H9 (cell line): ENCODE data around the gene SARNP. TPM values are rescaled to one million over a fixed set of nuclear protein-coding genes. Genes with fewer than 3 reads are reported as not detected.

Source experiments
- DNase-seq: peaks from one replicate; pipeline ENCODE4 v3.0.0-alpha.2; 2017
- H2AFZ ChIP-seq: one replicate; pipeline ENCODE4 v1.6.1; 2013; ENCODE audit warnings: mild to moderate bottlenecking, low read length, control low read depth, moderate library complexity
- H2AK5ac ChIP-seq: 2 replicates; pipeline ENCODE4 v1.6.1; 2013; ENCODE audit warnings: low read length, control low read depth, mixed read lengths; ENCODE audit not compliant: insufficient read length
- H2BK120ac ChIP-seq: one replicate; pipeline ENCODE4 v1.6.1; 2013; ENCODE audit warnings: low read depth, mild to moderate bottlenecking, low read length, control low read depth, inconsistent platforms; ENCODE audit not compliant: poor library complexity, severe bottlenecking
- H2BK12ac ChIP-seq: 2 replicates; pipeline ENCODE4 v1.6.1; 2013; ENCODE audit warnings: low read length, control low read depth, mixed read lengths, low read depth; ENCODE audit not compliant: insufficient read length
- H2BK15ac ChIP-seq: 2 replicates; pipeline ENCODE4 v1.6.1; 2013; ENCODE audit warnings: low read depth, low read length, control low read depth
- H2BK20ac ChIP-seq: one replicate; pipeline ENCODE4 v1.6.1; 2013; ENCODE audit warnings: low read depth, mild to moderate bottlenecking, low read length, control low read depth, inconsistent platforms; ENCODE audit not compliant: poor library complexity, severe bottlenecking
- H2BK5ac ChIP-seq: 2 replicates; pipeline ENCODE4 v1.6.1; 2013; ENCODE audit warnings: low read length, control low read depth, mixed read lengths; ENCODE audit not compliant: insufficient read length
- H3K14ac ChIP-seq: 2 replicates; pipeline ENCODE4 v1.6.1; 2013; ENCODE audit warnings: low read length, control low read depth; ENCODE audit not compliant: insufficient read depth
- H3K18ac ChIP-seq: 2 replicates; pipeline ENCODE4 v1.6.1; 2013; ENCODE audit warnings: low read depth, mild to moderate bottlenecking, mixed read lengths, low read length, control low read depth; ENCODE audit not compliant: insufficient read length
- H3K23ac ChIP-seq: 2 replicates; pipeline ENCODE4 v1.6.1; 2013; ENCODE audit warnings: low read length, control low read depth, mixed read lengths, low read depth; ENCODE audit not compliant: insufficient read length
- H3K23me2 ChIP-seq: 2 replicates; pipeline ENCODE4 v1.6.1; 2013; ENCODE audit warnings: low read depth, mild to moderate bottlenecking, mixed read lengths, low read length, control low read depth; ENCODE audit not compliant: insufficient read length, poor library complexity, severe bottlenecking
- H3K27ac ChIP-seq: 2 replicates; pipeline ENCODE4 v1.5.1; 2013; ENCODE audit warnings: low read length, control low read depth, mixed read lengths, low read depth; ENCODE audit not compliant: insufficient read length
- H3K27me3 ChIP-seq: 2 replicates; pipeline ENCODE4 v1.6.1; 2013; ENCODE audit warnings: low read length, control low read depth, inconsistent platforms; ENCODE audit not compliant: insufficient read depth
- H3K4ac ChIP-seq: 2 replicates; pipeline ENCODE4 v1.6.1; 2013; ENCODE audit warnings: low read depth, mild to moderate bottlenecking, control low read depth, inconsistent platforms, low read length, moderate library complexity
- H3K4me1 ChIP-seq: 2 replicates; pipeline ENCODE4 v1.6.1; 2013; ENCODE audit warnings: low read length, control low read depth, inconsistent platforms; ENCODE audit not compliant: insufficient read depth
- H3K4me2 ChIP-seq: 2 replicates; pipeline ENCODE4 v1.6.1; 2013; ENCODE audit warnings: low read length, control low read depth, mixed read lengths; ENCODE audit not compliant: insufficient read length, insufficient read depth
- H3K56ac ChIP-seq: 2 replicates; pipeline ENCODE4 v1.6.1; 2013; ENCODE audit warnings: low read depth, mild to moderate bottlenecking, mixed read lengths, low read length, control low read depth; ENCODE audit not compliant: insufficient read length
- H3K79me1 ChIP-seq: 2 replicates; pipeline ENCODE4 v1.6.1; 2013; ENCODE audit warnings: low read depth, mild to moderate bottlenecking, moderate library complexity, low read length, control low read depth, inconsistent platforms; ENCODE audit not compliant: insufficient read depth, poor library complexity, severe bottlenecking
- H3K79me2 ChIP-seq: 2 replicates; pipeline ENCODE4 v1.6.1; 2013; ENCODE audit warnings: low read length, control low read depth, inconsistent platforms; ENCODE audit not compliant: insufficient read depth
- H3K9ac ChIP-seq: 2 replicates; pipeline ENCODE4 v1.6.1; 2013; ENCODE audit warnings: low read length, control low read depth, mixed read lengths; ENCODE audit not compliant: insufficient read length; ENCODE audit errors: extremely low read depth
- H3K9me3 ChIP-seq: one replicate; pipeline ENCODE4 v1.6.1; 2013; ENCODE audit warnings: low read depth, low read length, inconsistent platforms; ENCODE audit not compliant: control insufficient read depth
- H3T11ph ChIP-seq: one replicate; pipeline ENCODE4 v1.6.1; 2013; ENCODE audit warnings: mild to moderate bottlenecking, low read length, control low read depth, inconsistent platforms
- H4K20me1 ChIP-seq: one replicate; pipeline ENCODE4 v1.6.1; 2013; ENCODE audit not compliant: control insufficient read depth, insufficient read length, insufficient read depth
- H4K5ac ChIP-seq: 2 replicates; pipeline ENCODE4 v1.6.1; 2013; ENCODE audit warnings: low read depth, mild to moderate bottlenecking, mixed read lengths, low read length, control low read depth; ENCODE audit not compliant: insufficient read length
- H4K8ac ChIP-seq: replicated peaks from 2 replicates; pipeline ENCODE4 v1.6.1; 2013; ENCODE audit warnings: low read length, control low read depth, mixed read lengths, low read depth; ENCODE audit not compliant: insufficient read length
- H4K91ac ChIP-seq: 2 replicates; pipeline ENCODE4 v1.6.1; 2013; ENCODE audit warnings: low read depth, mild to moderate bottlenecking, moderate library complexity, mixed read lengths, low read length, control low read depth; ENCODE audit not compliant: insufficient read length
- H3K27ac Mint-ChIP-seq, 3 experiments: 2 replicates in 2 of 3; 3 replicates in 1 of 3; pipeline ENCODE4 v1.8.0; 2020 to 2021; ENCODE audit warnings: mixed read lengths in 3 of 3, mild to moderate bottlenecking in 1 of 3, moderate library complexity in 1 of 3
- H3K27me3 Mint-ChIP-seq: 2 replicates; pipeline ENCODE4 v1.8.0; 2021; ENCODE audit warnings: low read depth, mild to moderate bottlenecking, moderate library complexity, mixed read lengths
- H3K36me3 Mint-ChIP-seq, 3 experiments: 2 replicates in 2 of 3; 3 replicates in 1 of 3; pipeline ENCODE4 v1.8.0; 2020 to 2021; ENCODE audit warnings: low read depth in 3 of 3, mixed read lengths in 3 of 3; ENCODE audit not compliant: insufficient read depth in 1 of 3
- H3K4me1 Mint-ChIP-seq, 2 experiments: 2 replicates each; pipeline ENCODE4 v1.8.0; 2020; ENCODE audit warnings: mixed read lengths in 2 of 2
- H3K4me3 Mint-ChIP-seq, 2 experiments: 2 replicates in 1 of 2; 3 replicates in 1 of 2; pipeline ENCODE4 v1.8.0; 2020 to 2021; ENCODE audit warnings: mild to moderate bottlenecking in 2 of 2, mixed read lengths in 2 of 2, moderate library complexity in 1 of 2
- H3K9me3 Mint-ChIP-seq, 2 experiments: 2 replicates in 1 of 2; 3 replicates in 1 of 2; pipeline ENCODE4 v1.8.0; 2020; ENCODE audit warnings: mild to moderate bottlenecking in 2 of 2, mixed read lengths in 2 of 2, moderate library complexity in 1 of 2
- WGBS: extraction: QIAGEN DNeasy Blood & Tissue Kit; methylation state at CpG from one replicate; pipeline ENCODE4 v1.1.7; 2013; ENCODE audit warnings: missing lambda C conversion rate, low lambda C conversion rate, mixed read lengths; ENCODE audit not compliant: insufficient read length; ENCODE audit errors: extremely low coverage; 5-methylcytosine and 5-hydroxymethylcytosine counted together
- total RNA-seq: library from RNA; stranded (reverse); gene quantifications from 2 replicates; pipeline ENCODE4 v1.2.1, GENCODE V29; 2021
- TF ChIP-seq, protein P1 (sequence below): fragments of 200-600 bp; sonication (generic); conservative IDR thresholded peaks from 3 replicates; pipeline ENCODE4 v1.8.0; 2021; ENCODE audit warnings: antibody characterized with exemption, mild to moderate bottlenecking

The SARNP gene
- total RNA-seq, 1 experiment from 2014 or later = 127 TPM

GRCh38 chr12:55715833-55716581 lies 101.5 kb downstream of the SARNP start, which contains the start of gene BLOC1S1:
Gene BLOC1S1, plus strand, starts transcription at chr12:55716046. Its CDS starts 6 bp downstream, at chr12:55716052.
- TF ChIP-seq, protein P1, sequence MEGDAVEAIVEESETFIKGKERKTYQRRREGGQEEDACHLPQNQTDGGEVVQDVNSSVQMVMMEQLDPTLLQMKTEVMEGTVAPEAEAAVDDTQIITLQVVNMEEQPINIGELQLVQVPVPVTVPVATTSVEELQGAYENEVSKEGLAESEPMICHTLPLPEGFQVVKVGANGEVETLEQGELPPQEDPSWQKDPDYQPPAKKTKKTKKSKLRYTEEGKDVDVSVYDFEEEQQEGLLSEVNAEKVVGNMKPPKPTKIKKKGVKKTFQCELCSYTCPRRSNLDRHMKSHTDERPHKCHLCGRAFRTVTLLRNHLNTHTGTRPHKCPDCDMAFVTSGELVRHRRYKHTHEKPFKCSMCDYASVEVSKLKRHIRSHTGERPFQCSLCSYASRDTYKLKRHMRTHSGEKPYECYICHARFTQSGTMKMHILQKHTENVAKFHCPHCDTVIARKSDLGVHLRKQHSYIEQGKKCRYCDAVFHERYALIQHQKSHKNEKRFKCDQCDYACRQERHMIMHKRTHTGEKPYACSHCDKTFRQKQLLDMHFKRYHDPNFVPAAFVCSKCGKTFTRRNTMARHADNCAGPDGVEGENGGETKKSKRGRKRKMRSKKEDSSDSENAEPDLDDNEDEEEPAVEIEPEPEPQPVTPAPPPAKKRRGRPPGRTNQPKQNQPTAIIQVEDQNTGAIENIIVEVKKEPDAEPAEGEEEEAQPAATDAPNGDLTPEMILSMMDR = no peak
- peak within 1 kb of the TSS; percentile 90 to 91 for H3K4me3 Mint-ChIP-seq
- H3K27me3 Mint-ChIP-seq = peaks cover 21% of the 10 kb centered on the region

More at GRCh38 chr12:55715833-55716581, 101.5 kb downstream of the SARNP start, which contains the start of gene BLOC1S1:
- H3K14ac ChIP-seq = no peak within 1 kb of the TSS
- no peak within 1 kb of the TSS for H2BK120ac ChIP-seq
- H4K8ac ChIP-seq = no peak within 1 kb of the TSS
- no CpG with 5 or more reads among the region's 42 CpGs for WGBS
- no peak within 1 kb of the TSS for H4K91ac ChIP-seq
- H3K9me3 Mint-ChIP-seq = peaks cover 0 to 3% of the 10 kb centered on the region in 2 experiments; a peak in 3 of 5 replicates
- peak within 1 kb of the TSS; percentile 70 to 96 (median 95); a peak in 6 of 7 replicates for H3K27ac Mint-ChIP-seq
- no peak within 1 kb of the TSS for H2BK5ac ChIP-seq
- H2BK15ac ChIP-seq = no peak within 1 kb of the TSS
- no peaks in the 10 kb centered on the region for H3K79me1 ChIP-seq
- peaks cover 9% of the 10 kb centered on the region for H3K23me2 ChIP-seq
- no peaks in the 10 kb centered on the region for H3K79me2 ChIP-seq
- H4K20me1 ChIP-seq = no peaks in the 10 kb centered on the region
- no peak within 1 kb of the TSS for H3K18ac ChIP-seq
- H3K9ac ChIP-seq = peak within 1 kb of the TSS; percentile 61
- no peaks in the 10 kb centered on the region; the same call in 1 of the 2 replicates for H3K27me3 ChIP-seq
- H3K56ac ChIP-seq = no peak within 1 kb of the TSS
- peaks cover 13% of the 10 kb centered on the region; the same call in 1 of the 2 replicates for H3K4me1 ChIP-seq
- peaks cover 0 to 8% (median 0%) of the 10 kb centered on the region in 3 experiments; a peak in 2 of 7 replicates for H3K36me3 Mint-ChIP-seq
- no peak within 1 kb of the TSS for H3K4ac ChIP-seq
- peak; percentile 96 for DNase-seq
- no peak within 1 kb of the TSS for H2BK12ac ChIP-seq
- no peak within 1 kb of the TSS for H3K23ac ChIP-seq
- no peak within 1 kb of the TSS for H4K5ac ChIP-seq
- H2AK5ac ChIP-seq = no peak within 1 kb of the TSS
- no peak within 1 kb of the TSS for H2BK20ac ChIP-seq
- H3K27ac ChIP-seq = no peak within 1 kb of the TSS
- H2AFZ ChIP-seq = no peak within 1 kb of the TSS
- H3K4me1 Mint-ChIP-seq = peaks cover 35 to 41% of the 10 kb centered on the region in 2 experiments
- H3K4me2 ChIP-seq = peak within 1 kb of the TSS; percentile 71
- H3K9me3 ChIP-seq = no peaks in the 10 kb centered on the region
- no peak within 1 kb of the TSS for H3T11ph ChIP-seq
